Liver (tissue), 9 donors: ENCODE measurements around the gene TFPI. TPM values are rescaled to one million over a fixed set of nuclear protein-coding genes. Genes with fewer than 3 reads are reported as not detected.

Experiments used
- DNase-seq: peaks from one replicate; pipeline ENCODE4 v3.0.0-alpha.2; 2017; ENCODE audit warnings: low spot score
- H3K27ac ChIP-seq, 2 donors: one replicate each; pipeline ENCODE4 v1.7.0; 2013; ENCODE audit warnings: inconsistent platforms in 2 of 2, low read length in 2 of 2, control low read depth in 1 of 2, low read depth in 1 of 2, mild to moderate bottlenecking in 1 of 2
- H3K27me3 ChIP-seq, 4 donors: one replicate each; pipeline versions ENCODE4 v1.6.1 to v1.7.0; 2013; ENCODE audit warnings: low read length in 3 of 4, inconsistent platforms in 1 of 4, mild to moderate bottlenecking in 1 of 4, moderate library complexity in 1 of 4; ENCODE audit not compliant: control insufficient read depth in 4 of 4, insufficient read depth in 4 of 4
- H3K36me3 ChIP-seq, 4 donors: one replicate each; pipeline versions ENCODE4 v1.6.1 to v1.7.0; 2013; ENCODE audit warnings: low read length in 3 of 4, mild to moderate bottlenecking in 3 of 4, low read depth in 1 of 4, moderate library complexity in 1 of 4; ENCODE audit not compliant: control insufficient read depth in 4 of 4, insufficient read depth in 3 of 4
- H3K4me1 ChIP-seq, 4 donors: one replicate each; pipeline versions ENCODE4 v1.6.1 to v1.7.0; 2013; ENCODE audit warnings: low read length in 3 of 4, mild to moderate bottlenecking in 3 of 4, moderate library complexity in 1 of 4; ENCODE audit not compliant: control insufficient read depth in 4 of 4, insufficient read depth in 4 of 4
- H3K4me3 ChIP-seq, 3 donors: one replicate each; pipeline versions ENCODE4 v1.6.1 to v1.7.0; 2013; ENCODE audit warnings: low read length in 3 of 3, control low read depth in 1 of 3, low read depth in 1 of 3, mild to moderate bottlenecking in 1 of 3
- H3K9ac ChIP-seq, 2 donors: one replicate each; pipeline ENCODE4 v1.7.0; 2013; ENCODE audit warnings: low read length in 2 of 2, mild to moderate bottlenecking in 2 of 2, moderate library complexity in 2 of 2, control low read depth in 1 of 2, low read depth in 1 of 2
- H3K9me3 ChIP-seq, 4 donors: one replicate each; pipeline versions ENCODE4 v1.6.1 to v1.7.0; 2013; ENCODE audit warnings: low read length in 3 of 4; ENCODE audit not compliant: control insufficient read depth in 4 of 4
- EGR1 ChIP-seq, 2 donors: IDR thresholded peaks; 2 replicates each; pipeline ENCODE4 v1.6.1; 2016 to 2018; ENCODE audit warnings: antibody characterized with exemption in 2 of 2, low read depth in 2 of 2
- FOXA1 ChIP-seq: IDR thresholded peaks from 2 replicates; pipeline ENCODE4 v1.6.1; 2016; ENCODE audit warnings: antibody characterized with exemption
- FOXA2 ChIP-seq: IDR thresholded peaks from 2 replicates; pipeline ENCODE4 v1.6.1; 2016; ENCODE audit warnings: antibody characterized with exemption
- GABPA ChIP-seq, 2 donors: IDR thresholded peaks in 1 of 2; conservative IDR thresholded peaks in 1 of 2; 2 replicates each; pipeline ENCODE4 v1.6.1; 2016; ENCODE audit warnings: antibody characterized with exemption in 2 of 2, mild to moderate bottlenecking in 1 of 2, moderate library complexity in 1 of 2
- HNF4A ChIP-seq, 2 donors: conservative IDR thresholded peaks; 2 replicates each; pipeline ENCODE4 v1.6.1; 2016; ENCODE audit warnings: antibody characterized with exemption in 2 of 2, mild to moderate bottlenecking in 2 of 2
- HNF4G ChIP-seq: IDR thresholded peaks from 2 replicates; pipeline ENCODE4 v1.6.1; 2016; ENCODE audit warnings: antibody characterized with exemption
- JUND ChIP-seq, 2 donors: IDR thresholded peaks; 2 replicates each; pipeline ENCODE4 v1.6.1; 2016; ENCODE audit warnings: antibody characterized with exemption in 2 of 2
- MAX ChIP-seq: IDR thresholded peaks from 2 replicates; pipeline ENCODE4 v1.6.1; 2016; ENCODE audit warnings: antibody characterized with exemption
- NR2F2 ChIP-seq: IDR thresholded peaks from 2 replicates; pipeline ENCODE4 v1.6.1; 2016; ENCODE audit warnings: antibody characterized with exemption
- RAD21 ChIP-seq, 2 donors: IDR thresholded peaks; 2 replicates each; pipeline ENCODE4 v1.6.1; 2016; ENCODE audit warnings: antibody characterized with exemption in 2 of 2, mild to moderate bottlenecking in 2 of 2
- RXRA ChIP-seq, 2 donors: IDR thresholded peaks; 2 replicates each; pipeline ENCODE4 v1.6.1; 2017 to 2018; ENCODE audit warnings: antibody characterized with exemption in 2 of 2, mild to moderate bottlenecking in 1 of 2
- SP1 ChIP-seq: IDR thresholded peaks from 2 replicates; pipeline ENCODE4 v1.6.1; 2018; ENCODE audit warnings: antibody characterized with exemption, mild to moderate bottlenecking
- TAF1 ChIP-seq: conservative IDR thresholded peaks from 2 replicates; pipeline ENCODE4 v1.6.1; 2016; ENCODE audit warnings: antibody characterized with exemption, mild to moderate bottlenecking
- YY1 ChIP-seq: IDR thresholded peaks from 2 replicates; pipeline ENCODE4 v1.6.1; 2016; ENCODE audit warnings: antibody characterized with exemption, mild to moderate bottlenecking
- WGBS: extraction: QIAGEN DNeasy Blood & Tissue Kit; methylation state at CpG from one replicate; pipeline ENCODE4 v1.1.7; 2013; 5-methylcytosine and 5-hydroxymethylcytosine counted together
- polyA plus RNA-seq, 2 donors: library from polyadenylated mRNA; stranded (reverse) in 1 of 2; unstranded in 1 of 2; fragments of 200-250 nt in 1 of 2; fragments of >200 nt in 1 of 2; fragmentation: Nextera tagmentation in 1 of 2; extraction: Ambion mirVana in 1 of 2; gene quantifications; one replicate each; pipeline versions ENCODE4 v1.2.1 to v1.2.3, GENCODE V29; 2013 to 2015
- total RNA-seq, 2 donors: library from RNA; depleted of rRNA; stranded (reverse); fragments of >200 nt; gene quantifications; one replicate each; pipeline ENCODE4 v1.2.3, GENCODE V29; 2014
- TF ChIP-seq, protein P1 (sequence below): IDR thresholded peaks from 2 replicates; pipeline ENCODE4 v1.6.1; 2016; ENCODE audit warnings: antibody characterized with exemption
- TF ChIP-seq, protein P2 (sequence below): IDR thresholded peaks from 2 replicates; pipeline ENCODE4 v1.6.1; 2016; ENCODE audit warnings: antibody characterized with exemption
- TF ChIP-seq, protein P3 (sequence below): fragments of 150-350 bp; IDR thresholded peaks from 2 replicates; pipeline ENCODE4 v1.5.1; 2017; ENCODE audit warnings: improper control_type of control experiment, low read depth, low read length; ENCODE audit not compliant: missing input control
- TF ChIP-seq, protein P4 (sequence below): IDR thresholded peaks from 2 replicates; pipeline ENCODE4 v1.6.1; 2016; ENCODE audit warnings: antibody characterized with exemption, mild to moderate bottlenecking
- donor health status: healthy.
- donor health status: healthy.
- donor health status: healthy.
- donor health status: healthy.
- donor health status: healthy.

TFPI gene
- total and polyA plus RNA-seq, 4 donors = 55.8 to 211 (median 130) TPM

DNA sequence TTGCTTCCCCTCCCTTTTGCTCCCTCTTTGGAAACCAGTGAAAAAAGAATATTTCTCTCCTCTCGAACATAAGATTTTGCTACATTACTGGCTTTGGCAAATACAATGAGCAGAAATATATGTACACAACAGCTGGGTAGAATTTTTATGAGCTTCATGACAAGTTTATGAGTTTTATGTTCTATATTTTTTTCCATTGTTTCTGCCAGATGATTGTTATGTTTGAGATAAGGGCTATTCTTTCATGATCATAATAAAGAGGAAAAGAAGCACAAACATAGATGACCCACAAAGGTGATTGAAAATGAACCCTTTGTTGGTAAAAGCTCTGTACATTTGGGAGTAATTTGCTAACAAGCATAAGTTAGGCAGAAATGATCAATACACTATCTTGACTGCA lies 14.8 kb upstream of the TFPI start:
- H3K27me3 ChIP-seq = no peaks in the 10 kb centered on the region
- H3K4me1 ChIP-seq = no peaks in the 10 kb centered on the region
- H3K27ac ChIP-seq = no peak overlapping the region
- no peaks in the 10 kb centered on the region for H3K36me3 ChIP-seq
- 85% methylated on average over 1 of the region's 1 CpG for WGBS
- TF ChIP-seq FOXA1 (no peak), HNF4A (conservative IDR thresholded peaks at IDR 0.05) (no peak), YY1 (no peak), SP1 (no peak), JUND (IDR thresholded peaks at IDR 0.05) (no peak), TAF1 (no peak), EGR1 (IDR thresholded peaks at IDR 0.05; ENCODE audit: low read depth in 2 of 2) (no peak), MAX (no peak), RXRA (IDR thresholded peaks at IDR 0.05) (no peak), GABPA (IDR thresholded peaks at IDR 0.05 in 1 of 2, conservative IDR thresholded peaks at IDR 0.05 in 1 of 2) (no peak), NR2F2 (no peak), RAD21 (IDR thresholded peaks at IDR 0.05) (no peak), FOXA2 (no peak), HNF4G (no peak)
- TF ChIP-seq, protein P1, sequence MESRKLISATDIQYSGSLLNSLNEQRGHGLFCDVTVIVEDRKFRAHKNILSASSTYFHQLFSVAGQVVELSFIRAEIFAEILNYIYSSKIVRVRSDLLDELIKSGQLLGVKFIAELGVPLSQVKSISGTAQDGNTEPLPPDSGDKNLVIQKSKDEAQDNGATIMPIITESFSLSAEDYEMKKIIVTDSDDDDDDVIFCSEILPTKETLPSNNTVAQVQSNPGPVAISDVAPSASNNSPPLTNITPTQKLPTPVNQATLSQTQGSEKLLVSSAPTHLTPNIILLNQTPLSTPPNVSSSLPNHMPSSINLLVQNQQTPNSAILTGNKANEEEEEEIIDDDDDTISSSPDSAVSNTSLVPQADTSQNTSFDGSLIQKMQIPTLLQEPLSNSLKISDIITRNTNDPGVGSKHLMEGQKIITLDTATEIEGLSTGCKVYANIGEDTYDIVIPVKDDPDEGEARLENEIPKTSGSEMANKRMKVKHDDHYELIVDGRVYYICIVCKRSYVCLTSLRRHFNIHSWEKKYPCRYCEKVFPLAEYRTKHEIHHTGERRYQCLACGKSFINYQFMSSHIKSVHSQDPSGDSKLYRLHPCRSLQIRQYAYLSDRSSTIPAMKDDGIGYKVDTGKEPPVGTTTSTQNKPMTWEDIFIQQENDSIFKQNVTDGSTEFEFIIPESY = no peak
- TF ChIP-seq, protein P2, sequence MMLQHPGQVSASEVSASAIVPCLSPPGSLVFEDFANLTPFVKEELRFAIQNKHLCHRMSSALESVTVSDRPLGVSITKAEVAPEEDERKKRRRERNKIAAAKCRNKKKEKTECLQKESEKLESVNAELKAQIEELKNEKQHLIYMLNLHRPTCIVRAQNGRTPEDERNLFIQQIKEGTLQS = no peak
- TF ChIP-seq, protein P3, sequence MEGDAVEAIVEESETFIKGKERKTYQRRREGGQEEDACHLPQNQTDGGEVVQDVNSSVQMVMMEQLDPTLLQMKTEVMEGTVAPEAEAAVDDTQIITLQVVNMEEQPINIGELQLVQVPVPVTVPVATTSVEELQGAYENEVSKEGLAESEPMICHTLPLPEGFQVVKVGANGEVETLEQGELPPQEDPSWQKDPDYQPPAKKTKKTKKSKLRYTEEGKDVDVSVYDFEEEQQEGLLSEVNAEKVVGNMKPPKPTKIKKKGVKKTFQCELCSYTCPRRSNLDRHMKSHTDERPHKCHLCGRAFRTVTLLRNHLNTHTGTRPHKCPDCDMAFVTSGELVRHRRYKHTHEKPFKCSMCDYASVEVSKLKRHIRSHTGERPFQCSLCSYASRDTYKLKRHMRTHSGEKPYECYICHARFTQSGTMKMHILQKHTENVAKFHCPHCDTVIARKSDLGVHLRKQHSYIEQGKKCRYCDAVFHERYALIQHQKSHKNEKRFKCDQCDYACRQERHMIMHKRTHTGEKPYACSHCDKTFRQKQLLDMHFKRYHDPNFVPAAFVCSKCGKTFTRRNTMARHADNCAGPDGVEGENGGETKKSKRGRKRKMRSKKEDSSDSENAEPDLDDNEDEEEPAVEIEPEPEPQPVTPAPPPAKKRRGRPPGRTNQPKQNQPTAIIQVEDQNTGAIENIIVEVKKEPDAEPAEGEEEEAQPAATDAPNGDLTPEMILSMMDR = no peak
- TF ChIP-seq, protein P4, sequence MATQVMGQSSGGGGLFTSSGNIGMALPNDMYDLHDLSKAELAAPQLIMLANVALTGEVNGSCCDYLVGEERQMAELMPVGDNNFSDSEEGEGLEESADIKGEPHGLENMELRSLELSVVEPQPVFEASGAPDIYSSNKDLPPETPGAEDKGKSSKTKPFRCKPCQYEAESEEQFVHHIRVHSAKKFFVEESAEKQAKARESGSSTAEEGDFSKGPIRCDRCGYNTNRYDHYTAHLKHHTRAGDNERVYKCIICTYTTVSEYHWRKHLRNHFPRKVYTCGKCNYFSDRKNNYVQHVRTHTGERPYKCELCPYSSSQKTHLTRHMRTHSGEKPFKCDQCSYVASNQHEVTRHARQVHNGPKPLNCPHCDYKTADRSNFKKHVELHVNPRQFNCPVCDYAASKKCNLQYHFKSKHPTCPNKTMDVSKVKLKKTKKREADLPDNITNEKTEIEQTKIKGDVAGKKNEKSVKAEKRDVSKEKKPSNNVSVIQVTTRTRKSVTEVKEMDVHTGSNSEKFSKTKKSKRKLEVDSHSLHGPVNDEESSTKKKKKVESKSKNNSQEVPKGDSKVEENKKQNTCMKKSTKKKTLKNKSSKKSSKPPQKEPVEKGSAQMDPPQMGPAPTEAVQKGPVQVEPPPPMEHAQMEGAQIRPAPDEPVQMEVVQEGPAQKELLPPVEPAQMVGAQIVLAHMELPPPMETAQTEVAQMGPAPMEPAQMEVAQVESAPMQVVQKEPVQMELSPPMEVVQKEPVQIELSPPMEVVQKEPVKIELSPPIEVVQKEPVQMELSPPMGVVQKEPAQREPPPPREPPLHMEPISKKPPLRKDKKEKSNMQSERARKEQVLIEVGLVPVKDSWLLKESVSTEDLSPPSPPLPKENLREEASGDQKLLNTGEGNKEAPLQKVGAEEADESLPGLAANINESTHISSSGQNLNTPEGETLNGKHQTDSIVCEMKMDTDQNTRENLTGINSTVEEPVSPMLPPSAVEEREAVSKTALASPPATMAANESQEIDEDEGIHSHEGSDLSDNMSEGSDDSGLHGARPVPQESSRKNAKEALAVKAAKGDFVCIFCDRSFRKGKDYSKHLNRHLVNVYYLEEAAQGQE = no peak
- no peak overlapping the region for H3K4me3 ChIP-seq
- H3K9ac ChIP-seq = no peak overlapping the region
- DNase-seq = no peak
- H3K9me3 ChIP-seq = peaks cover 0 to 3% (median 0%) of the 10 kb centered on the region in 4 donors

- no peak for TF ChIP-seq RXRA (IDR thresholded peaks at IDR 0.05)
- TF ChIP-seq, protein P1 = no peak
- no peak for TF ChIP-seq HNF4G
- TF ChIP-seq, protein P4 = no peak
- TF ChIP-seq YY1 = no peak
- no peak for TF ChIP-seq EGR1 (IDR thresholded peaks at IDR 0.05; ENCODE audit: low read depth in 2 of 2)
- TF ChIP-seq FOXA1 = no peak
- TF ChIP-seq SP1 = no peak
- TF ChIP-seq HNF4A (conservative IDR thresholded peaks at IDR 0.05) = peak; percentile 28 to 48
- H3K4me3 ChIP-seq = no peak overlapping the region
- no peak for DNase-seq
- H3K36me3 ChIP-seq = no peaks in the 10 kb centered on the region
- H3K4me1 ChIP-seq = no peaks in the 10 kb centered on the region
- H3K27ac ChIP-seq = no peak overlapping the region
- H3K9me3 ChIP-seq = no peaks in the 10 kb centered on the region
- H3K27me3 ChIP-seq = no peaks in the 10 kb centered on the region
- no peak overlapping the region for H3K9ac ChIP-seq
- WGBS = 90% methylated on average over 1 of the region's 1 CpG
These were observed 12.9 kb upstream of the TFPI start for GRCh38 chr2:187567126-187567525.
